ENCODE measurements around the gene ALDH1A3.

Gene ALDH1A3

GRCh38 chr15:100841426-100841825 lies 38.2 kb upstream of the ALDH1A3 start:
- Histone ChIP-seq H3K27me3 (ENCODE audit: insufficient read depth, poor library complexity, severe bottlenecking) (no peaks in the 10 kb centered on the region), H3K27ac (replicated peaks) (no peak overlapping the region), H3K4me3 (replicated peaks; ENCODE audit: insufficient read depth, low read length) (no peak overlapping the region)
- TF ChIP-seq, protein P1, sequence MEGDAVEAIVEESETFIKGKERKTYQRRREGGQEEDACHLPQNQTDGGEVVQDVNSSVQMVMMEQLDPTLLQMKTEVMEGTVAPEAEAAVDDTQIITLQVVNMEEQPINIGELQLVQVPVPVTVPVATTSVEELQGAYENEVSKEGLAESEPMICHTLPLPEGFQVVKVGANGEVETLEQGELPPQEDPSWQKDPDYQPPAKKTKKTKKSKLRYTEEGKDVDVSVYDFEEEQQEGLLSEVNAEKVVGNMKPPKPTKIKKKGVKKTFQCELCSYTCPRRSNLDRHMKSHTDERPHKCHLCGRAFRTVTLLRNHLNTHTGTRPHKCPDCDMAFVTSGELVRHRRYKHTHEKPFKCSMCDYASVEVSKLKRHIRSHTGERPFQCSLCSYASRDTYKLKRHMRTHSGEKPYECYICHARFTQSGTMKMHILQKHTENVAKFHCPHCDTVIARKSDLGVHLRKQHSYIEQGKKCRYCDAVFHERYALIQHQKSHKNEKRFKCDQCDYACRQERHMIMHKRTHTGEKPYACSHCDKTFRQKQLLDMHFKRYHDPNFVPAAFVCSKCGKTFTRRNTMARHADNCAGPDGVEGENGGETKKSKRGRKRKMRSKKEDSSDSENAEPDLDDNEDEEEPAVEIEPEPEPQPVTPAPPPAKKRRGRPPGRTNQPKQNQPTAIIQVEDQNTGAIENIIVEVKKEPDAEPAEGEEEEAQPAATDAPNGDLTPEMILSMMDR (IDR thresholded peaks at IDR 0.05; ENCODE audit: insufficient read depth, low read length): no peak
- TF ChIP-seq SPI1 (IDR thresholded peaks at IDR 0.05; ENCODE audit: borderline replicate concordance, low read depth) (no peak), GABPA (IDR thresholded peaks at IDR 0.05; ENCODE audit: low read depth) (no peak), POLR2AphosphoS5 (IDR thresholded peaks at IDR 0.05; ENCODE audit: low read depth) (no peak), REST (IDR thresholded peaks at IDR 0.05; ENCODE audit: insufficient replicate concordance, low read depth) (no peak)
- DNase-seq (ENCODE audit: low read depth in 1 of 2, low spot score in 1 of 2): no peak

GRCh38 chr15:100842756-100843730 lies 36.6 kb upstream of the ALDH1A3 start:
- no peak for DNase-seq (ENCODE audit: low read depth in 1 of 2, low spot score in 1 of 2)
- Histone ChIP-seq H3K27me3 (ENCODE audit: insufficient read depth, poor library complexity, severe bottlenecking) (peaks cover 4% of the 10 kb centered on the region), H3K4me3 (replicated peaks; ENCODE audit: insufficient read depth, low read length) (no peak overlapping the region), H3K27ac (replicated peaks) (no peak overlapping the region)
- TF ChIP-seq, protein P1 (IDR thresholded peaks at IDR 0.05; ENCODE audit: insufficient read depth, low read length): no peak
- no peak for TF ChIP-seq GABPA (IDR thresholded peaks at IDR 0.05; ENCODE audit: low read depth)
- TF ChIP-seq POLR2AphosphoS5 (IDR thresholded peaks at IDR 0.05; ENCODE audit: low read depth): no peak
- TF ChIP-seq SPI1 (IDR thresholded peaks at IDR 0.05; ENCODE audit: borderline replicate concordance, low read depth): no peak
- TF ChIP-seq REST (IDR thresholded peaks at IDR 0.05; ENCODE audit: insufficient replicate concordance, low read depth): no peak

GRCh38 chr15:100844167-100844566 lies 35.5 kb upstream of the ALDH1A3 start:
- DNase-seq (ENCODE audit: low read depth in 1 of 2, low spot score in 1 of 2): no peak
- H3K27me3 ChIP-seq (ENCODE audit: insufficient read depth, poor library complexity, severe bottlenecking): peaks cover 6% of the 10 kb centered on the region
- H3K27ac ChIP-seq (replicated peaks): no peak overlapping the region
- TF ChIP-seq GABPA (IDR thresholded peaks at IDR 0.05; ENCODE audit: low read depth): no peak
- no peak for TF ChIP-seq REST (IDR thresholded peaks at IDR 0.05; ENCODE audit: insufficient replicate concordance, low read depth)
- no peak for TF ChIP-seq POLR2AphosphoS5 (IDR thresholded peaks at IDR 0.05; ENCODE audit: low read depth)
- TF ChIP-seq, protein P1 (IDR thresholded peaks at IDR 0.05; ENCODE audit: insufficient read depth, low read length): no peak
- TF ChIP-seq SPI1 (IDR thresholded peaks at IDR 0.05; ENCODE audit: borderline replicate concordance, low read depth): no peak
- no peak overlapping the region for H3K4me3 ChIP-seq (replicated peaks; ENCODE audit: insufficient read depth, low read length)

Data from HL-60 (cell line).